GM12864 (cell line): ENCODE measurements around the gene MESP2.

Experiments used
- DNase-seq: peaks from one replicate; pipeline ENCODE4 v3.0.0-alpha.2; 2011; ENCODE audit warnings: low read depth
- H3K4me3 ChIP-seq: 2 replicates; pipeline ENCODE4 v1.5.1; 2011; ENCODE audit warnings: mild to moderate bottlenecking, low read depth, low read length, control low read depth
- CTCF ChIP-seq: IDR thresholded peaks from 2 replicates; pipeline ENCODE4 v1.5.1; 2011; ENCODE audit warnings: low read depth, mild to moderate bottlenecking, moderate library complexity, low read length, control low read depth, inconsistent platforms; ENCODE audit errors: missing control alignments

MESP2 gene

DNA sequence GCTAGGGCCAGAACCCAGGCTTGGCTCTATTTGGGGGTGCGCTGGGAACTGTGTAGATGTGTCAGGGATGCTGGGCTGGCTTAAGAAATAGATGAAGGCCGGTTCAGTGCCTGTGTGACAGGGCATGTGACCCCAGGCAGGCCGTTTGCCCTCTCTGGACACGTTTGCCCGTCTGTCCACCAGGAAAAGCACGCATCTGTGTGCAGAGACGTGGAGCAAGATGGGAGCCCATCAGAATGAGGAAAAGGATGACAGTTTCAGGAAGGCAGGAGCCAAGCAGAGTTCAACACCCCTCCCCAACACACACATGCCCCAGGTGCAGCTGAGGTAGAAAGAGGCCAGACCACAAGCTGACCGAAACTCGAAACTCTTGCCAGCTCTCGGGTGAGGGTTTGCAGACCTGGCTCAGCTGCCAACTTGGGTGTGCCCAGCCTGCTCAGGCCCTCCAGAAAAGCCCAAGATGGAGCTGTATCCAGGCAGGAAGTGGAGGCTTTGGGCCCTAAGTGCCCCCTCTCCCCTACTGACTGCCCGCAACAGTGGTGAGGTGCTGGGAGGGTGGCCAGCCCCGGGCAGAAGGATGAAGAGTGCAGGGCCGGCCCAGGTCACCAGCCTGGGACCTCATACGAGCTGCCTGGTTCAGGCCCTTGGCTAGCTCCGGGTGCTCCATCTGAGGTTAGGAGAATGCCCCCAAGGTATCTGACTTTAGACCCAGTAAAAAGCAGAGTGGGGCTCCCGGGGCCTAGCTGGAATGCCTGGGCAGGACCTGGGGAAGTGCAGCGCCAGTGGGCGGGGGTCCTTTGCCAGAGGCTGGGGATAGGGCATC is 14.9 kb upstream of the MESP2 start:
- no peak overlapping the region for H3K4me3 ChIP-seq
- DNase-seq, result no peak
- TF ChIP-seq CTCF, result no peak

DNA sequence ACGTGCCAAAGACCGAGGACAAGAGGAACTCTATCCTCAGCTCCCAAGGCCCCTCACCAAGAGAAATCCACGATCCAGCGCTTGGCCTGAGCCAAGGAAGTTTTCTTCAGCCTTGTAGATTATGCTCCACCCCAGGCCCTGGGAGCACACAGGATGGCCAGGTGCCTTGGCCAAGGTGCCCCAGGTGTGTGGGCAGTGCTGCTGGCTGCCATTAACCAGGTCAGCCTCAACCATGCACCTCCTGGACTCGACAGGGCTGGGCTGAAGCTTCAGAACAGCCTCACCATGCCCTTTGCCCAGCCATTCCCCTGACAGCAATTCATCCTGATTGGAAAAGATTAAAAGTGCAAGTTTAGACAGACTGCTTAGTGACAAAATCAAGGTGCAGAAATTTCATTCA is 14.2 kb upstream of the MESP2 start:
- DNase-seq, result no peak
- H3K4me3 ChIP-seq, result no peak overlapping the region
- TF ChIP-seq CTCF, result no peak

DNA sequence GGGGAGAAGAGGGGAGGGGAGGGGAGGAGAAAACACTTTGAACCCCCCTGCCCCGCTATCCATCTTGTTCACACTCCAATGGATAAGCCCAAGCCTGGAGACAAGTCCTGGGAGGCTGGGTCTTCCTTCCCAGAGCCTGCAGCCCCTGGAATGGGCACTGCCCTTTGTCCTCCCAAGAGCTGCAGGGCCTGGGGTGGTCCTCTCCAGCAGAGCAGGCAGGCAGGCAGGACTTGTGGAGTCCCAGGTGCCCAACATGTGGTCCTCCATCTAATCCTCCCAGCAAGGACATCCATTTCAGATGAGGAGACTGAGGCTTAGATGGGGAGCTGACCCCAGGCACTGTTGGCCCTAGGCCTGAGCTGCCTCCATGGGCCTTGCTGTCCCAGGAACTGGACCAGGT is 10.4 kb upstream of the MESP2 start:
- TF ChIP-seq CTCF, result no peak
- no peak for DNase-seq
- H3K4me3 ChIP-seq, result no peak overlapping the region

DNA sequence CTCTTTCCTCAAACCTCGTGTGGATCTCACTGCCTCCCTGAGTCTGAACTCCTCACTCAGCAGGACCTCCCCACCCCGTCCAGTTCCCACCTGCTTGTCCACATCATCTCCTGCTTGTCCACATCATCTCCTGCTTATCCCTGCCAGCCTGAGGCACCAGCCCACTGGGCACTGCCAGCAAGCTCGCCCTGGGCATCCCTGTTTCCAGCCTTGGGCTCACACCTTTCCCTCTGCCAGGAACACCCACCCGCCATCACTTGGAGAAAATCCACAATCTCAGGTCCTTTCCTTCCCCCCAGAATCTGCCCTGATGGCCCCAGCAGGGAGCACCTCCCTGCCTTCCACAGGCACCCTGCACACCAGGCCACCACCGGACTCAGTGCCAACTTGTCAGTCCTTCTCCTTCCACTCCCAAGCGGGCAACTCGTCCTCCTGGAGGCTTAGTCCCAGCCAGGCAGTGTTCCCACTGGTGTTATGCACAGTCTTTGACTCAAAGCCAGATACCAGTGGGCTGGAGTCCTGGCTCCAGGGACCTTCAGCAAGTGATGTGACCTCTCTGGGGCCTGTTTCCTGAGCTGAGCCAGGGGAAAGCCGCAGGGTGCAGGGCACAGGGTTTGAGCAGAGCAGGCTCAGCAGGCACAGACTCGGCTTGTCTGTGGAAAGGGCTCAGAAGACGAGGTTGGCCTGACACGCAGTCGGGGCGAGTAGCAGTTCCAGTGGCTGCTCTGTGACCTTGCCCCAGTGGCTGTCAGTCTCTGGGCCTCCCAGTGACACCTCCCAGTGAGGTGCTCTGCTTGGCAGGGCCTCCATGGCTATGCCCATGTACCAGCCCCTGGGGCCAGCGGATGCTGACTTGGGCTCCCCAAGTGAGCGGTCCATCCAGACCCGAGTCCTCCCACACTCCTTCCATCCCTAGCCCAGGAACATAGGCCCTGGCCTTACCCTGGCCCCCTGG is 9.5 kb upstream of the MESP2 start:
- no peak for DNase-seq
- no peak for TF ChIP-seq CTCF
- H3K4me3 ChIP-seq, result no peak overlapping the region

DNA sequence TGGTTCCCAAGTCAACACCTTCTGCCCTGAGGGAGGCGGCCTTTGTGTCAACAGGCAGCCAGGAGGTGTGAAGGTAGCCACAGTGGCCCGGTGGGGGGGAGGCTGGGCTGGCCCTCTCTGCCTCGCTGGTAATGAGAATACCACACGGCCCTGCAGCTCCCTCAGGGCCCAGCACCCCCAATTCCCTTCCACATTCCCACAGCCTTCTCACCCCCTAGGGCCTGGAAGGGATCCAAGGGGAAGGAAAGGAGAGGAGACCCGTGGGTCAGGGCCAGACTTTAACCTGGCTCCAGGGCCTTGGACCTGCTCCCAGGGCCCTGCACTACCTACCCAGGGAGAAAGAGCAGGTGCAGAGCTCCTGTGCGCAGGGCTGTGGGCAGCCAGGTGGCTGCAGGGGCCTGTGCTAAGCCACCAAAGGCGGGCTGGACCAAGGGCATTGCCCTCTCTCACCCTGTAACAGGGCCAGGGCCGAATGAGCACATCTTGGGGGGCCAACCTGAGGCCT is 8.7 kb upstream of the MESP2 start:
- no peak for DNase-seq
- TF ChIP-seq CTCF, result no peak
- H3K4me3 ChIP-seq, result no peak overlapping the region

DNA sequence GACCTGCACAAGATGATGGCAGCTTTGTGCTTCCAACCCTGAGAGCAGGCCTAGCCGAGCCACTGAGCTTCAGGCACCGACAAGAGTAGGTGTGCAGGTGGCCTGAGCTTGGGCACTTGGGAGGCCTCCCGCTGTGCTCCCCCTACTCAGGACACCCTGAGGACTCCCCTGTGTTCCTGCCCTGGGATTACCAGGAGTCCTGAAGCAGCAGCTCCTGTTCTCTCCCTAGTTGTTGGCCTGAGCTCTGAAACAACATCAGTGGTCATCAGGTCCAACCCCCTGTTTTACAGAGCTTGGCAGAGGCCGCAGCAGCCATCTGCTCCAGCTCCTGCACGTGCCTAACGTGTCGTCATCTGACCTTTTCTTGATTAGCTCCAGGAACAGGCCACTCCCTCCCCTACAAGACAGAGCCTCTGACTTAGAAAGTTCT is 8.0 kb upstream of the MESP2 start:
- DNase-seq, result no peak
- TF ChIP-seq CTCF, result no peak
- no peak overlapping the region for H3K4me3 ChIP-seq
